OCI-LY7 (cell line): ENCODE results near the gene RNU1-2.
"Not testable (repeated sequence)": the region's sequence is repeated elsewhere in the genome, so short reads cannot be mapped to it uniquely, and the experiment has no call there.

Source experiments
- EZH2phosphoT487 ChIP-seq: fragments of 200-600 bp; sonication (generic); IDR thresholded peaks from 2 replicates; pipeline ENCODE4 v1.6.1; 2018; ENCODE audit warnings: low read depth, borderline replicate concordance, mild to moderate bottlenecking, mixed run types, antibody characterized with exemption, low read length, moderate library complexity, mixed read lengths
- TF ChIP-seq, protein P1 (sequence below): fragments of 200-600 bp; sonication (generic); conservative IDR thresholded peaks from 2 replicates; pipeline ENCODE4 v1.5.1; 2014; ENCODE audit warnings: mild to moderate bottlenecking, antibody characterized with exemption, low read length, moderate library complexity, mixed read lengths

DNA sequence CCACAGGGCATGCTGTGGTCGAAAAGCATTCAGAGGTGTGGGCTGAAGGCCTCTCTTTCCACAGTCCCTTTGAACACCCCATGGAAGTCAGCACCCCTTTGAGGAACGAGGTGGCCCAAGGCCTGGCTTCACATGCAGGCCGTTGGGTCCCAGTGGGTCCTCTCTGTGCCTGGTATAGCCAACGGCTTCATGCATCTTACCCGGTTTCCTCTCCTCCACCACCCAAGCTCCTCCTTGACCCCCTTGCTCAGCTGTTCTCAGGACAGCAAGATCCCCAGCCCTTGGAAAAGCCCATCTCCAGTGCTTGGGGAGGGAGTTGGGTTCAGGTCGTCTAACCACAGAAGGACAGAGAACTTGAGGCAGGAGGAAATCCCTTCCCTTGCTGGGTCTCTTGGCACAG, 27.0 kb upstream of the RNU1-2 start:
- TF ChIP-seq, protein P1, sequence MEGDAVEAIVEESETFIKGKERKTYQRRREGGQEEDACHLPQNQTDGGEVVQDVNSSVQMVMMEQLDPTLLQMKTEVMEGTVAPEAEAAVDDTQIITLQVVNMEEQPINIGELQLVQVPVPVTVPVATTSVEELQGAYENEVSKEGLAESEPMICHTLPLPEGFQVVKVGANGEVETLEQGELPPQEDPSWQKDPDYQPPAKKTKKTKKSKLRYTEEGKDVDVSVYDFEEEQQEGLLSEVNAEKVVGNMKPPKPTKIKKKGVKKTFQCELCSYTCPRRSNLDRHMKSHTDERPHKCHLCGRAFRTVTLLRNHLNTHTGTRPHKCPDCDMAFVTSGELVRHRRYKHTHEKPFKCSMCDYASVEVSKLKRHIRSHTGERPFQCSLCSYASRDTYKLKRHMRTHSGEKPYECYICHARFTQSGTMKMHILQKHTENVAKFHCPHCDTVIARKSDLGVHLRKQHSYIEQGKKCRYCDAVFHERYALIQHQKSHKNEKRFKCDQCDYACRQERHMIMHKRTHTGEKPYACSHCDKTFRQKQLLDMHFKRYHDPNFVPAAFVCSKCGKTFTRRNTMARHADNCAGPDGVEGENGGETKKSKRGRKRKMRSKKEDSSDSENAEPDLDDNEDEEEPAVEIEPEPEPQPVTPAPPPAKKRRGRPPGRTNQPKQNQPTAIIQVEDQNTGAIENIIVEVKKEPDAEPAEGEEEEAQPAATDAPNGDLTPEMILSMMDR, result not testable (repeated sequence)
- not testable (repeated sequence) for TF ChIP-seq EZH2phosphoT487
